Naive thymus-derived CD8-positive, alpha-beta T cell (primary cell): Measurements from ENCODE around the gene MMP24. TPM values are rescaled to one million over a fixed set of nuclear protein-coding genes. Genes with fewer than 3 reads are reported as not detected.
A peak's percentile ranks its signal among the peaks of the same experiment; 100 is the strongest.

Experiments used
- ATAC-seq, 2 donors: fragments of 150-1000 bp; cut with Tn5 transposase in 1 of 2; sonication (Bioruptor Pico), chemical (Tn5 transposase) in 1 of 2; 1 replicate in 1 of 2; 2 replicates in 1 of 2; pipeline ENCODE4 v1.10.0; 2021; ENCODE audit warnings: mild to moderate bottlenecking in 2 of 2, moderate library complexity in 2 of 2
- POLR2A ChIA-PET: fragments of 350-600 bp; sonication (Branson Sonifier 250); formaldehyde crosslinking; loops from one replicate; lab custom pipeline; 2021; ENCODE audit warnings: antibody characterized with exemption; lab: Charles Lee
- DNase-seq, 10 donors: peaks; one replicate each; pipeline versions ENCODE4 v3.0.0 to v3.0.0-alpha.2; 2020 to 2022
- H3K27ac Mint-ChIP-seq, 10 donors: one replicate each; pipeline ENCODE4 v1.8.0; 2020 to 2022; ENCODE audit warnings: mild to moderate bottlenecking in 10 of 10, mixed read lengths in 10 of 10, moderate library complexity in 4 of 10, inconsistent platforms in 1 of 10
- H3K27me3 Mint-ChIP-seq, 5 donors: one replicate each; pipeline ENCODE4 v1.8.0; 2021 to 2022; ENCODE audit warnings: mixed read lengths in 5 of 5
- H3K36me3 Mint-ChIP-seq, 3 donors: one replicate each; pipeline ENCODE4 v1.8.0; 2020 to 2022; ENCODE audit warnings: mixed read lengths in 3 of 3, mild to moderate bottlenecking in 2 of 3, inconsistent platforms in 1 of 3
- H3K4me1 Mint-ChIP-seq, 4 donors: one replicate each; pipeline ENCODE4 v1.8.0; 2021 to 2022; ENCODE audit warnings: mixed read lengths in 4 of 4
- H3K4me3 Mint-ChIP-seq, 10 donors: one replicate each; pipeline ENCODE4 v1.8.0; 2020 to 2022; ENCODE audit warnings: mild to moderate bottlenecking in 10 of 10, mixed read lengths in 10 of 10, moderate library complexity in 6 of 10, inconsistent platforms in 1 of 10
- H3K9me3 Mint-ChIP-seq, 9 donors: one replicate each; pipeline ENCODE4 v1.8.0; 2020 to 2022; ENCODE audit warnings: mixed read lengths in 9 of 9, mild to moderate bottlenecking in 3 of 9, inconsistent platforms in 1 of 9, moderate library complexity in 1 of 9
- polyA plus RNA-seq, 3 donors: library from polyadenylated mRNA; unstranded; fragments of 300-500 nt; fragmentation: Illumina TruSeq; gene quantifications; one replicate each; pipeline ENCODE4 v1.2.3, GENCODE V29; 2021
- total RNA-seq, 8 experiments: library from RNA in 2 of 8; stranded (reverse) in 2 of 8; gene quantifications; one replicate each; pipeline ENCODE4 v1.2.3 and lab custom pipeline; 2021 to 2026

Gene MMP24
- total and polyA plus RNA-seq, 5 experiments from 2014 or later = 0.07 to 0.13 (median 0.08) TPM; not detected in 2

- ATAC-seq = no peak
These were observed 968 bp upstream of the MMP24 start for GRCh38 chr20:35225319-35226125.

GRCh38 chr20:35226884-35227681 is 593 bp downstream of the MMP24 start:
- POLR2A ChIA-PET = interaction anchor here (1.2 kb wide), 1 partner anchor 51 kb away, joined by 5 read pairs; the partner anchor contains the start of gene MMP24OS
- DNase-seq (peak in 9 of 10 donors; percentile 14 to 49 (median 38)), ATAC-seq (peak; percentile 81 to 88)
- peaks cover 28 to 37% (median 35%) of the 10 kb centered on the region in 3 donors for H3K36me3 Mint-ChIP-seq
- peak overlapping the region; percentile 51 to 89 (median 72) for H3K4me3 Mint-ChIP-seq
- H3K9me3 Mint-ChIP-seq = peaks cover 0 to 2% (median 0%) of the 10 kb centered on the region in 9 donors
- H3K27ac Mint-ChIP-seq = peak overlapping the region in 2 of 10 donors; percentile 56 to 79
- H3K4me1 Mint-ChIP-seq = peaks cover 9 to 15% (median 12%) of the 10 kb centered on the region in 4 donors
- peaks cover 21 to 52% (median 32%) of the 10 kb centered on the region in 5 donors for H3K27me3 Mint-ChIP-seq

More at GRCh38 chr20:35225319-35226125, 968 bp upstream of the MMP24 start:
- peaks cover 0 to 2% (median 0%) of the 10 kb centered on the region in 9 donors for H3K9me3 Mint-ChIP-seq
- peaks cover 16 to 43% (median 30%) of the 10 kb centered on the region in 5 donors for H3K27me3 Mint-ChIP-seq
- H3K27ac Mint-ChIP-seq = peak overlapping the region in 2 of 10 donors; percentile 31 to 34
- peaks cover 20 to 25% (median 24%) of the 10 kb centered on the region in 3 donors for H3K36me3 Mint-ChIP-seq
- POLR2A ChIA-PET = interaction anchor here (0.8 kb wide), 1 partner anchor 229 kb away, joined by 3 read pairs; no protein-coding TSS in a partner anchor
- no peak for DNase-seq
- H3K4me1 Mint-ChIP-seq = peaks cover 9 to 15% (median 12%) of the 10 kb centered on the region in 4 donors
- H3K4me3 Mint-ChIP-seq = peak overlapping the region; percentile 42 to 82 (median 68)

GRCh38 chr20:35232575-35232974 is 6.1 kb downstream of the MMP24 start:
- peaks cover 37 to 67% (median 67%) of the 10 kb centered on the region in 3 donors for H3K36me3 Mint-ChIP-seq
- H3K4me3 Mint-ChIP-seq = no peak overlapping the region
- peaks cover 0 to 2% (median 0%) of the 10 kb centered on the region in 4 donors for H3K4me1 Mint-ChIP-seq
- H3K27ac Mint-ChIP-seq = no peak overlapping the region
- H3K27me3 Mint-ChIP-seq = peaks cover 12 to 38% (median 30%) of the 10 kb centered on the region in 5 donors
- ATAC-seq = no peak
- POLR2A ChIA-PET = no interaction called here
- H3K9me3 Mint-ChIP-seq = peaks cover 0 to 2% (median 0%) of the 10 kb centered on the region in 9 donors
- no peak for DNase-seq

GRCh38 chr20:35235881-35236280 is 9.4 kb downstream of the MMP24 start:
- Mint-ChIP-seq H3K4me1 (peaks cover 0 to 5% (median 1%) of the 10 kb centered on the region in 4 donors), H3K27me3 (peaks cover 6 to 22% (median 13%) of the 10 kb centered on the region in 5 donors), H3K9me3 (no peaks in the 10 kb centered on the region), H3K27ac (no peak overlapping the region), H3K4me3 (no peak overlapping the region), H3K36me3 (peaks cover 32 to 62% (median 55%) of the 10 kb centered on the region in 3 donors)
- DNase-seq (no peak), ATAC-seq (no peak)
- POLR2A ChIA-PET = no interaction called here

GRCh38 chr20:35237486-35237885 is 11.0 kb downstream of the MMP24 start:
- DNase-seq (no peak), ATAC-seq (no peak)
- H3K9me3 Mint-ChIP-seq = no peaks in the 10 kb centered on the region
- POLR2A ChIA-PET = no interaction called here
- H3K36me3 Mint-ChIP-seq = peaks cover 23 to 52% (median 41%) of the 10 kb centered on the region in 3 donors
- H3K27me3 Mint-ChIP-seq = peaks cover 0 to 19% (median 9%) of the 10 kb centered on the region in 5 donors
- H3K4me3 Mint-ChIP-seq = no peak overlapping the region
- no peak overlapping the region for H3K27ac Mint-ChIP-seq
- peaks cover 0 to 5% (median 1%) of the 10 kb centered on the region in 4 donors for H3K4me1 Mint-ChIP-seq

GRCh38 chr20:35238170-35238569 is 11.7 kb downstream of the MMP24 start:
- Mint-ChIP-seq H3K36me3 (peaks cover 20 to 50% (median 38%) of the 10 kb centered on the region in 3 donors), H3K27ac (no peak overlapping the region), H3K9me3 (no peaks in the 10 kb centered on the region), H3K4me3 (no peak overlapping the region), H3K27me3 (peaks cover 0 to 17% (median 6%) of the 10 kb centered on the region in 5 donors), H3K4me1 (peaks cover 0 to 5% (median 1%) of the 10 kb centered on the region in 4 donors)
- DNase-seq (no peak), ATAC-seq (no peak)
- POLR2A ChIA-PET = interaction anchor here (0.6 kb wide), 1 partner anchor 1053 kb away, joined by 6 read pairs; no protein-coding TSS in a partner anchor

- POLR2A ChIA-PET = no interaction called here
- peaks cover 20 to 47% (median 38%) of the 10 kb centered on the region in 3 donors for H3K36me3 Mint-ChIP-seq
- peaks cover 0 to 9% (median 1%) of the 10 kb centered on the region in 4 donors for H3K4me1 Mint-ChIP-seq
- no peak overlapping the region for H3K27ac Mint-ChIP-seq
- H3K4me3 Mint-ChIP-seq = no peak overlapping the region
- peaks cover 0 to 17% (median 6%) of the 10 kb centered on the region in 5 donors for H3K27me3 Mint-ChIP-seq
- ATAC-seq = no peak
- no peaks in the 10 kb centered on the region for H3K9me3 Mint-ChIP-seq
- DNase-seq = no peak
These were observed 12.2 kb downstream of the MMP24 start for GRCh38 chr20:35238735-35239134.

GRCh38 chr20:35240083-35240810 is 13.8 kb downstream of the MMP24 start:
- POLR2A ChIA-PET = no interaction called here
- Mint-ChIP-seq H3K27me3 (peaks cover 0 to 8% (median 0%) of the 10 kb centered on the region in 5 donors), H3K4me1 (peaks cover 0 to 7% (median 1%) of the 10 kb centered on the region in 4 donors), H3K27ac (no peak overlapping the region), H3K36me3 (peaks cover 9 to 32% (median 26%) of the 10 kb centered on the region in 3 donors), H3K4me3 (no peak overlapping the region), H3K9me3 (no peaks in the 10 kb centered on the region)
- no peak for DNase-seq
- ATAC-seq = no peak

GRCh38 chr20:35240811-35241293 is 14.4 kb downstream of the MMP24 start:
- ATAC-seq = no peak

GRCh38 chr20:35243317-35243716 is 16.8 kb downstream of the MMP24 start:
- POLR2A ChIA-PET = no interaction called here
- Mint-ChIP-seq H3K36me3 (peaks cover 0 to 12% (median 3%) of the 10 kb centered on the region in 3 donors), H3K4me3 (no peak overlapping the region), H3K27ac (no peak overlapping the region), H3K9me3 (no peaks in the 10 kb centered on the region), H3K4me1 (peaks cover 0 to 8% (median 1%) of the 10 kb centered on the region in 4 donors), H3K27me3 (peaks cover 0 to 2% (median 0%) of the 10 kb centered on the region in 5 donors)
- DNase-seq = no peak
- ATAC-seq = no peak

More at GRCh38 chr20:35240811-35241293, 14.4 kb downstream of the MMP24 start:
- Mint-ChIP-seq H3K9me3 (no peaks in the 10 kb centered on the region), H3K27ac (no peak overlapping the region), H3K36me3 (peaks cover 6 to 27% (median 23%) of the 10 kb centered on the region in 3 donors), H3K27me3 (peaks cover 0 to 8% (median 0%) of the 10 kb centered on the region in 5 donors), H3K4me3 (no peak overlapping the region), H3K4me1 (peaks cover 0 to 7% (median 1%) of the 10 kb centered on the region in 4 donors)
- no peak for DNase-seq
- POLR2A ChIA-PET = no interaction called here

GRCh38 chr20:35243986-35244385 is 17.5 kb downstream of the MMP24 start:
- H3K36me3 Mint-ChIP-seq = peaks cover 0 to 8% (median 3%) of the 10 kb centered on the region in 3 donors
- no peak for DNase-seq
- no peak overlapping the region for H3K4me3 Mint-ChIP-seq
- ATAC-seq = no peak
- no peak overlapping the region for H3K27ac Mint-ChIP-seq
- POLR2A ChIA-PET = no interaction called here
- no peaks in the 10 kb centered on the region for H3K9me3 Mint-ChIP-seq
- H3K27me3 Mint-ChIP-seq = peaks cover 0 to 1% (median 0%) of the 10 kb centered on the region in 5 donors
- H3K4me1 Mint-ChIP-seq = peaks cover 0 to 8% (median 0%) of the 10 kb centered on the region in 4 donors
